PC-3 (cell line): ENCODE measurements around the gene ATF1. TPM values are rescaled to one million over a fixed set of nuclear protein-coding genes. Genes with fewer than 3 reads are reported as not detected.
A peak's percentile ranks its signal among the peaks of the same experiment; 100 is the strongest.
"Not testable (repeated sequence)": the region's sequence is repeated elsewhere in the genome, so short reads cannot be mapped to it uniquely, and the experiment has no call there.

ENCODE experiments used
- ATAC-seq: fragments of 200-7000 bp; cut with Tn5 transposase; 2 replicates; pipeline ENCODE4 v1.9.1; 2020; ENCODE audit warnings: mild to moderate bottlenecking, moderate library complexity
- BruUV-seq: library from RNA; stranded (reverse); fragments of 400-500 nt; replicated peaks from 2 replicates; lab custom pipeline; 2021; lab: Mats Ljungman, UMichigan
- CTCF ChIA-PET: fragments of 300-600 bp; sonication (Branson Sonifier 250); formaldehyde crosslinking; loops from one replicate; lab custom pipeline; 2022; ENCODE audit warnings: antibody characterized with exemption; lab: Charles Lee
- POLR2A ChIA-PET: fragments of 300-600 bp; sonication (Branson Sonifier 250); formaldehyde crosslinking; loops from one replicate; lab custom pipeline; 2022; ENCODE audit warnings: antibody characterized with exemption; ENCODE audit not compliant: unreplicated experiment; lab: Charles Lee
- DNase-seq: peaks from one replicate; pipeline ENCODE4 v3.0.0-alpha.2; 2015
- H2AFZ ChIP-seq: fragments of 300-600 bp; sonication (generic); 2 replicates; pipeline ENCODE4 v1.6.0; 2016; ENCODE audit warnings: antibody characterized with exemption, low read length
- H3F3A ChIP-seq: fragments of 300-600 bp; sonication (generic); one replicate; pipeline ENCODE4 v1.6.0; 2017; ENCODE audit warnings: antibody characterized with exemption, low read length, control low read depth, mild to moderate bottlenecking; ENCODE audit not compliant: unreplicated experiment
- H3K27ac ChIP-seq: fragments of 300-600 bp; sonication (generic); 2 replicates; pipeline ENCODE4 v1.5.1; 2016; ENCODE audit warnings: mild to moderate bottlenecking, low read length
- H3K27me3 ChIP-seq: fragments of 300-600 bp; sonication (generic); 2 replicates; pipeline ENCODE4 v1.6.1; 2016; ENCODE audit warnings: low read length, mixed read lengths
- H3K36me3 ChIP-seq: fragments of 300-600 bp; sonication (generic); 2 replicates; pipeline ENCODE4 v1.6.1; 2016; ENCODE audit warnings: low read depth, mixed run types, low read length, mixed read lengths
- H3K4me1 ChIP-seq: fragments of 300-600 bp; sonication (generic); 2 replicates; pipeline ENCODE4 v1.5.1; 2016; ENCODE audit warnings: low read length; ENCODE audit not compliant: insufficient read depth
- H3K4me2 ChIP-seq: fragments of 300-600 bp; sonication (generic); 2 replicates; pipeline ENCODE4 v1.6.0; 2016; ENCODE audit warnings: low read length
- H3K4me3 ChIP-seq: fragments of 300-600 bp; sonication (generic); 2 replicates; pipeline ENCODE4 v1.5.1; 2016; ENCODE audit warnings: mild to moderate bottlenecking, low read length, mixed read lengths
- H3K79me2 ChIP-seq: fragments of 300-600 bp; sonication (generic); 2 replicates; pipeline ENCODE4 v1.6.1; 2017; ENCODE audit warnings: low read length, mixed read lengths
- H3K9ac ChIP-seq: fragments of 300-600 bp; sonication (generic); 2 replicates; pipeline ENCODE4 v1.6.0; 2016; ENCODE audit warnings: mild to moderate bottlenecking, low read length
- H3K9me2 ChIP-seq: fragments of 300-600 bp; sonication (generic); replicated peaks from 2 replicates; pipeline ENCODE4 v1.6.1; 2016; ENCODE audit warnings: mixed run types, low read length, mixed read lengths
- H3K9me3 ChIP-seq: fragments of 300-600 bp; sonication (generic); 2 replicates; pipeline ENCODE4 v1.6.1; 2016; ENCODE audit warnings: low read length, mixed read lengths
- H4K20me1 ChIP-seq: fragments of 300-600 bp; sonication (generic); 2 replicates; pipeline ENCODE4 v1.6.1; 2016; ENCODE audit warnings: low read length, mixed read lengths
- CTCF ChIP-seq: fragments of 300-600 bp; sonication (generic); conservative IDR thresholded peaks from 2 replicates; pipeline ENCODE4 v1.5.1; 2017; ENCODE audit warnings: antibody characterized with exemption, low read depth, mild to moderate bottlenecking, low read length
- EZH2 ChIP-seq: fragments of 300-600 bp; sonication (generic); IDR thresholded peaks from one replicate; pipeline ENCODE4 v1.6.1; 2017; ENCODE audit warnings: antibody characterized with exemption, mild to moderate bottlenecking, low read length; ENCODE audit not compliant: unreplicated experiment
- EZH2phosphoT487 ChIP-seq: fragments of 300-600 bp; sonication (generic); IDR thresholded peaks from 2 replicates; pipeline ENCODE4 v1.6.1; 2018; ENCODE audit warnings: mild to moderate bottlenecking, antibody characterized with exemption, low read length, borderline replicate concordance
- intact Hi-C: fragments of 100-400 bp; cut with micrococcal nuclease; formaldehyde crosslinking; loops from 2 replicates; pipeline ENCODE4 v1.9.0; 2023
- total RNA-seq: library from RNA; depleted of rRNA; stranded (reverse); fragments of >200 nt; gene quantifications from 2 replicates; pipeline ENCODE4 v1.2.3, GENCODE V29; 2014

The ATF1 gene
- total RNA-seq, 1 experiment from 2014 or later: 67.2 TPM

- Histone ChIP-seq H2AFZ (no peak overlapping the region), H3K4me3 (no peak overlapping the region), H3K4me1 (peaks cover 4% of the 10 kb centered on the region; the same call in 1 of the 2 replicates), H3K79me2 (no peaks in the 10 kb centered on the region), H3K9me2 (no peaks in the 10 kb centered on the region), H3F3A (no peaks in the 10 kb centered on the region), H3K36me3 (no peaks in the 10 kb centered on the region), H3K9ac (no peak overlapping the region), H3K27me3 (no peaks in the 10 kb centered on the region), H3K27ac (no peak overlapping the region), H4K20me1 (no peaks in the 10 kb centered on the region), H3K4me2 (no peak overlapping the region), H3K9me3 (no peaks in the 10 kb centered on the region)
- ChIA-PET POLR2A (no interaction called here), CTCF (no interaction called here)
- no TSS peak for BruUV-seq
- no peak for ATAC-seq
- intact Hi-C loops: loop anchor here (10.0 kb wide), 1 partner anchor 65 kb away; a partner anchor contains a TSS
- no peak for TF ChIP-seq EZH2phosphoT487
- TF ChIP-seq EZH2: no peak
- no peak for TF ChIP-seq CTCF
- DNase-seq: no peak
These were observed 95.9 kb downstream of the ATF1 start for GRCh38 chr12:50859621-50860310.

GRCh38 chr12:50862316-50862715 lies 98.4 kb downstream of the ATF1 start:
- H4K20me1 ChIP-seq: no peaks in the 10 kb centered on the region
- no peak overlapping the region for H3K4me3 ChIP-seq
- no peaks in the 10 kb centered on the region for H3K79me2 ChIP-seq
- ChIA-PET POLR2A (no interaction called here), CTCF (interaction anchor here (0.5 kb wide), 2 partner anchors 20 to 92 kb away, joined by 3 to 13 read pairs; no protein-coding TSS in a partner anchor)
- no peak overlapping the region for H2AFZ ChIP-seq
- no peak overlapping the region for H3K9ac ChIP-seq
- H3K9me3 ChIP-seq: no peaks in the 10 kb centered on the region
- H3K4me2 ChIP-seq: no peak overlapping the region
- no peaks in the 10 kb centered on the region for H3K27me3 ChIP-seq
- H3K4me1 ChIP-seq: peaks cover 4% of the 10 kb centered on the region; the same call in 1 of the 2 replicates
- no TSS peak for BruUV-seq
- DNase-seq (peak; percentile 78), ATAC-seq (peak; percentile 98)
- no peaks in the 10 kb centered on the region for H3K9me2 ChIP-seq
- TF ChIP-seq CTCF: no peak
- no peak for TF ChIP-seq EZH2
- TF ChIP-seq EZH2phosphoT487: no peak
- no peak overlapping the region for H3K27ac ChIP-seq
- intact Hi-C loops: loop anchor here (10.0 kb wide), 1 partner anchor 62 kb away; a partner anchor contains a TSS
- H3F3A ChIP-seq: no peaks in the 10 kb centered on the region
- H3K36me3 ChIP-seq: no peaks in the 10 kb centered on the region

- no peak overlapping the region for H2AFZ ChIP-seq
- ChIA-PET POLR2A (no interaction called here), CTCF (no interaction called here)
- no peak overlapping the region for H3K4me2 ChIP-seq
- H3K9ac ChIP-seq: no peak overlapping the region
- no peaks in the 10 kb centered on the region for H3K9me2 ChIP-seq
- TF ChIP-seq EZH2phosphoT487 (no peak), EZH2 (no peak), CTCF (no peak)
- H3K27me3 ChIP-seq: no peaks in the 10 kb centered on the region
- no TSS peak for BruUV-seq
- ATAC-seq (no peak), DNase-seq (no peak)
- no peaks in the 10 kb centered on the region for H3K9me3 ChIP-seq
- no peaks in the 10 kb centered on the region for H3K36me3 ChIP-seq
- peaks cover 4% of the 10 kb centered on the region; the same call in 1 of the 2 replicates for H3K4me1 ChIP-seq
- H3F3A ChIP-seq: no peaks in the 10 kb centered on the region
- intact Hi-C loops: loop anchor here (10.0 kb wide), 1 partner anchor 60 kb away; a partner anchor contains a TSS
- no peak overlapping the region for H3K27ac ChIP-seq
- no peaks in the 10 kb centered on the region for H3K79me2 ChIP-seq
- H4K20me1 ChIP-seq: no peaks in the 10 kb centered on the region
- H3K4me3 ChIP-seq: no peak overlapping the region
These were observed 101.4 kb downstream of the ATF1 start for GRCh38 chr12:50865266-50865665.

GRCh38 chr12:50868881-50869280 lies 105.0 kb downstream of the ATF1 start:
- intact Hi-C loops: loop anchor here (10.0 kb wide), 1 partner anchor 56 kb away; a partner anchor contains a TSS

More at GRCh38 chr12:50868881-50869280, 105.0 kb downstream of the ATF1 start:
- ATAC-seq, H3F3A ChIP-seq, H3K4me1 ChIP-seq, H4K20me1 ChIP-seq, H2AFZ ChIP-seq, H3K9me3 ChIP-seq, H3K4me2 ChIP-seq, CTCF ChIA-PET, H3K36me3 ChIP-seq, H3K9ac ChIP-seq, H3K4me3 ChIP-seq, H3K79me2 ChIP-seq, H3K27me3 ChIP-seq, POLR2A ChIA-PET, DNase-seq, H3K9me2 ChIP-seq, BruUV-seq, H3K27ac ChIP-seq: not testable (repeated sequence)
